ENCODE results near the gene RTN4RL1.

DNA sequence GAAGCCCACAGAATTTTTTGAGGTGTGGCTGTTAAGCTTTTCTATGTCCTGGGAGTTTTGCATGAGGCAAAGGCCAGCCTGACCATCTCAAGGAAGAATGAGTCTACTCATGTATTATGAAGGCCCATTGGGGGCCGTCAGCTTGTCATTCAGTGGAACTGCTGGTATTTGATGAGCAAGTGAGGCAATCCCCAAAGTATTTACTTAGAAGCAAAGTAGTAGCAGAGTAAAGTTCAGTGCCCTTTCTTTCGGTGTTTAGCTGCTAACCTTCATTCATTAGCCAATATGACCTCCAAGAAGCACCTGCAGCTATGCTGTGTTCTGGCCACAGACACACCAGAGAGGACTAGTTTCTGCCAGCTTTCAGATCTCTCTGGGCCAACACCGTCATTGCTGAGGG is 115.1 kb downstream of the RTN4RL1 start:
- TF ChIP-seq, protein P1, sequence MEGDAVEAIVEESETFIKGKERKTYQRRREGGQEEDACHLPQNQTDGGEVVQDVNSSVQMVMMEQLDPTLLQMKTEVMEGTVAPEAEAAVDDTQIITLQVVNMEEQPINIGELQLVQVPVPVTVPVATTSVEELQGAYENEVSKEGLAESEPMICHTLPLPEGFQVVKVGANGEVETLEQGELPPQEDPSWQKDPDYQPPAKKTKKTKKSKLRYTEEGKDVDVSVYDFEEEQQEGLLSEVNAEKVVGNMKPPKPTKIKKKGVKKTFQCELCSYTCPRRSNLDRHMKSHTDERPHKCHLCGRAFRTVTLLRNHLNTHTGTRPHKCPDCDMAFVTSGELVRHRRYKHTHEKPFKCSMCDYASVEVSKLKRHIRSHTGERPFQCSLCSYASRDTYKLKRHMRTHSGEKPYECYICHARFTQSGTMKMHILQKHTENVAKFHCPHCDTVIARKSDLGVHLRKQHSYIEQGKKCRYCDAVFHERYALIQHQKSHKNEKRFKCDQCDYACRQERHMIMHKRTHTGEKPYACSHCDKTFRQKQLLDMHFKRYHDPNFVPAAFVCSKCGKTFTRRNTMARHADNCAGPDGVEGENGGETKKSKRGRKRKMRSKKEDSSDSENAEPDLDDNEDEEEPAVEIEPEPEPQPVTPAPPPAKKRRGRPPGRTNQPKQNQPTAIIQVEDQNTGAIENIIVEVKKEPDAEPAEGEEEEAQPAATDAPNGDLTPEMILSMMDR (IDR thresholded peaks at IDR 0.05), result no peak
- TF ChIP-seq POLR2A (IDR thresholded peaks at IDR 0.05), result no peak
